Heart left ventricle (tissue), 13 donors: ENCODE measurements around the gene IGFL4.

Experiments
- POLR2A ChIP-seq, 2 donors: fragments of 450-650 bp; IDR thresholded peaks; one replicate each; pipeline ENCODE4 v1.6.1; 2017; ENCODE audit warnings: antibody characterized with exemption in 2 of 2, mild to moderate bottlenecking in 2 of 2, moderate library complexity in 2 of 2
- TF ChIP-seq, protein P1 (sequence below), 12 donors: fragments of 200-600 bp; sonication (generic) in 4 of 12; IDR thresholded peaks; one replicate each; pipeline versions ENCODE4 v1.5.0 to v1.8.0; 2018 to 2022; ENCODE audit warnings: antibody characterized with exemption in 12 of 12, mild to moderate bottlenecking in 5 of 12
- donor health status: ischemic (EF 13 %, LVEDD 7.1; RV severe dilation, severe dysfunction).
- donor health status: DM: no; HTN: yes; CAD: no.
- donor health status: DM: no; HTN: no; CAD: no.
- donor health status: ischemic (EF 25% LVEDD 6.9; RV normal size, moderate dysfunction).
- donor health status: ischemic (EF 25% LVEDD 5.7; RV mildly dilated, moderate dysfunction).
- donor health status: ischemic (EF 35%, LVEDD 5.7; RV mildly dilated, moderate dysfunction).
- donor health status: nonischemic (EF 11% LVEDD 7.7; RV severe dilation, severe dysfunction).
- donor health status: DM: yes; HTN: yes; CAD: no.
- donor health status: PGD.
- donor health status: ischemic (EF 29% LVEDD 5.4; RV normal size, mild dysfunction).
- donor health status: nonischemic (EF 23%, LVEDD 6.1; RV moderate dilation, normal function).

GRCh38 chr19:46023311-46023779 is 17.5 kb downstream of the IGFL4 start:
- no peak for TF ChIP-seq POLR2A (IDR thresholded peaks at IDR 0.05)
- TF ChIP-seq, protein P1, sequence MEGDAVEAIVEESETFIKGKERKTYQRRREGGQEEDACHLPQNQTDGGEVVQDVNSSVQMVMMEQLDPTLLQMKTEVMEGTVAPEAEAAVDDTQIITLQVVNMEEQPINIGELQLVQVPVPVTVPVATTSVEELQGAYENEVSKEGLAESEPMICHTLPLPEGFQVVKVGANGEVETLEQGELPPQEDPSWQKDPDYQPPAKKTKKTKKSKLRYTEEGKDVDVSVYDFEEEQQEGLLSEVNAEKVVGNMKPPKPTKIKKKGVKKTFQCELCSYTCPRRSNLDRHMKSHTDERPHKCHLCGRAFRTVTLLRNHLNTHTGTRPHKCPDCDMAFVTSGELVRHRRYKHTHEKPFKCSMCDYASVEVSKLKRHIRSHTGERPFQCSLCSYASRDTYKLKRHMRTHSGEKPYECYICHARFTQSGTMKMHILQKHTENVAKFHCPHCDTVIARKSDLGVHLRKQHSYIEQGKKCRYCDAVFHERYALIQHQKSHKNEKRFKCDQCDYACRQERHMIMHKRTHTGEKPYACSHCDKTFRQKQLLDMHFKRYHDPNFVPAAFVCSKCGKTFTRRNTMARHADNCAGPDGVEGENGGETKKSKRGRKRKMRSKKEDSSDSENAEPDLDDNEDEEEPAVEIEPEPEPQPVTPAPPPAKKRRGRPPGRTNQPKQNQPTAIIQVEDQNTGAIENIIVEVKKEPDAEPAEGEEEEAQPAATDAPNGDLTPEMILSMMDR (IDR thresholded peaks at IDR 0.05): no peak
